ENCODE measurements around the gene PNISR.

Gene PNISR

DNA sequence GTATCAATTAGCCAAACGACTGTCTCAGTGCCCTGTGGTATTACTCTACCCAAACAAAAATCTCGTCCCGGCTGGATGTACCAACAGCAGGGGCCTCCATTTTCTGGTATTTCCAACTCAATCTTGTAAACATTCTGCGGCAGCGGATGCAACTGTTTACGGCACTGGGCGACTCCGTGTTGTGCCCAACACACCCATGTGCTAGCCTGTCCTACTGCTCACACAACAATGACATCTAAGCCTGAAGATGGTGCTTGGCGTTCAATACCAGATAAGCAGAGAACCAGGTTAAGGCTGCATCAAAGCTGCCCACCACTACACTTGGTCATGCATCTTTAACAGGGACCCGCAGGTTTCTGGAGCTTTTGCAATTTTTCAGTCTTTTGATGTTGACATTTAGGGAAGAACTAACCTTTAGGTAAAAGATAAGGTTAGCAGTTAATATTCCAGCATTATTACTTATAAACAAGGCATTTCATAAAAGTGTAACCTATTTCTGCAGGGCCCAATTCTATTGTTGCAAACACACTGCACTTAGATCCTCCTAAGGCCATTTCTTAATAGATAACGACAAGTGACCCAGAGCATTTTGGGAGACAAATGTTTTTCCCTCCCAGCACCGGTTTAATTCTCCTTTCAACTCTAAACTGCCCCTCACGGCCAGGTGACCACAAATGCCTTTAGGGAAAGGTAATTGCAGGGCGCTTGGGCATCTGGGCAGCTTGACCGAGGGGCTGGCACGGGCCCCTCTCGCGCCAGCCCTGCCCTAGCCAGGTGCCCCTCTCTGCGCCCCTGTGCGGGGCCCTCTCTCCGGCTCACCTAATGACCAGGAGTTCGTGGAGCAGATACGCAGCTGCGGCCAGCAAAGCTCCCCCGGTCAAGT lies 76.6 kb downstream of the PNISR start:
- H3K27ac ChIP-seq = no peak overlapping the region
- DNase-seq (ENCODE audit: low read depth, low spot score) = no peak

All from epithelial cell of prostate (primary cell).